ENCODE data around the gene CORO2A.

- TF ChIP-seq CTCF (tag by site-specific recombination; IDR thresholded peaks at IDR 0.05) (no peak), SP7 (tag by site-specific recombination; IDR thresholded peaks at IDR 0.05) (no peak), TCF7L2 (IDR thresholded peaks at IDR 0.05; ENCODE audit: borderline replicate concordance, low read depth, low read length) (no peak), ZFHX2 (tag by site-specific recombination; conservative IDR thresholded peaks at IDR 0.05) (no peak), ZNF19 (tag by site-specific recombination; IDR thresholded peaks at IDR 0.05; ENCODE audit: low read depth) (no peak)
These were observed 67.6 kb downstream of the CORO2A start for GRCh38 chr9:98124637-98125426.
